K562 (cell line): ENCODE results near the gene FAM227B. TPM values are rescaled to one million over a fixed set of nuclear protein-coding genes. Genes with fewer than 3 reads are reported as not detected.

Experiments
- ATAC-seq: fragments of 200-7000 bp; cut with Tn5 transposase; 3 replicates; pipeline ENCODE4 v1.9.1; 2020; ENCODE audit warnings: moderate library complexity
- BruUV-seq: library from RNA; stranded (reverse); fragments of 400-500 nt; replicated peaks from 2 replicates; lab custom pipeline; 2021; lab: Mats Ljungman, UMichigan
- CTCF ChIA-PET: fragments of 300-600 bp; formaldehyde crosslinking; extraction: SDS; loops from one replicate; lab custom pipeline; 2021; ENCODE audit warnings: low intra/inter-chr PET ratio; lab: Yijun Ruan, JAX
- POLR2A ChIA-PET: fragments of 300-600, 350-650 bp; sonication (Branson Sonifier 250); formaldehyde crosslinking; extraction: SDS; loops from one replicate; lab custom pipeline; 2021; ENCODE audit warnings: antibody characterized with exemption, inconsistent platforms; lab: Yijun Ruan, JAX
- DNase-seq, 4 experiments: peaks; one replicate each; pipeline versions ENCODE4 v3.0.0 to v3.0.0-alpha.2; 2011 to 2018; ENCODE audit warnings: low spot score in 3 of 4, mixed read lengths in 3 of 4; ENCODE audit errors: extremely low read depth in 1 of 4
- FAIRE-seq: peaks from 2 replicates; lab custom pipeline; 2011; peaks lifted over from hg19 to GRCh38; lab: Jason Lieb, UNC
- H2AFZ ChIP-seq: 2 replicates; pipeline ENCODE4 v1.6.0; 2011; ENCODE audit warnings: low read depth, low read length, control low read depth, inconsistent platforms
- H3K27ac ChIP-seq: fragments of 200-600 bp; 3 replicates; pipeline ENCODE4 v1.8.0; 2011; ENCODE audit warnings: low read depth, mild to moderate bottlenecking, control low read depth, inconsistent platforms, low read length, moderate library complexity, mixed read lengths; ENCODE audit errors: extremely low read depth
- H3K27me3 ChIP-seq, 2 experiments: fragments of 300-600 bp in 1 of 2; 2 replicates in 1 of 2; 3 replicates in 1 of 2; pipeline versions ENCODE4 v1.6.0 to v1.8.0; 2011; ENCODE audit warnings: inconsistent platforms in 2 of 2, low read length in 2 of 2, mild to moderate bottlenecking in 1 of 2, mixed read lengths in 1 of 2, moderate library complexity in 1 of 2; ENCODE audit not compliant: control insufficient read depth in 2 of 2, insufficient read depth in 2 of 2
- H3K36me3 ChIP-seq: fragments of 300-600 bp; 3 replicates; pipeline ENCODE4 v1.8.0; 2011; ENCODE audit warnings: mild to moderate bottlenecking, low read length, inconsistent platforms; ENCODE audit not compliant: control insufficient read depth, insufficient read depth
- H3K4me1 ChIP-seq, 2 experiments: fragments of 200-600 bp in 1 of 2; replicated peaks in 1 of 2; 2 replicates in 1 of 2; 3 replicates in 1 of 2; pipeline versions ENCODE4 v1.5.1 to v1.8.0; 2011; ENCODE audit warnings: inconsistent platforms in 2 of 2, low read length in 2 of 2, mild to moderate bottlenecking in 1 of 2, mixed read lengths in 1 of 2, moderate library complexity in 1 of 2; ENCODE audit not compliant: control insufficient read depth in 2 of 2, insufficient read depth in 2 of 2
- H3K4me2 ChIP-seq: 2 replicates; pipeline ENCODE4 v1.6.1; 2011; ENCODE audit warnings: low read length, control low read depth, inconsistent platforms, mixed read lengths; ENCODE audit not compliant: insufficient read depth
- H3K4me3 ChIP-seq: fragments of 200-600 bp; sonication (generic), shearing (Covaris generic); 2 replicates; pipeline ENCODE4 v1.5.1; 2016; ENCODE audit warnings: control low read depth, inconsistent platforms
- H3K79me2 ChIP-seq: fragments of 200-600 bp; 3 replicates; pipeline ENCODE4 v1.8.0; 2011; ENCODE audit warnings: low read length, inconsistent platforms; ENCODE audit not compliant: control insufficient read depth, insufficient read depth
- H3K9ac ChIP-seq, 2 experiments: 2 replicates each; pipeline versions ENCODE4 v1.6.0 to v1.6.1; 2011; ENCODE audit warnings: low read depth in 2 of 2, low read length in 2 of 2, control low read depth in 1 of 2, inconsistent platforms in 1 of 2, mild to moderate bottlenecking in 1 of 2, mixed read lengths in 1 of 2; ENCODE audit not compliant: insufficient read depth in 1 of 2
- H3K9me1 ChIP-seq: one replicate; pipeline ENCODE4 v1.6.0; 2011; ENCODE audit warnings: inconsistent platforms, mild to moderate bottlenecking, low read length, moderate library complexity; ENCODE audit not compliant: control insufficient read depth, insufficient read depth
- H3K9me3 ChIP-seq: replicated peaks from 2 replicates; pipeline ENCODE4 v1.5.1; 2011; ENCODE audit warnings: low read depth, low read length, inconsistent platforms; ENCODE audit not compliant: control insufficient read depth, insufficient read depth
- H4K20me1 ChIP-seq: replicated peaks from 2 replicates; pipeline ENCODE4 v1.6.1; 2011; ENCODE audit warnings: low read length, inconsistent platforms, mixed read lengths; ENCODE audit not compliant: control insufficient read depth, insufficient read depth
- HSF4 ChIP-seq: fragments of 250-450 bp; sonication (Bioruptor Pico); IDR thresholded peaks from 2 replicates; pipeline ENCODE4 v2.1.2; 2022; ENCODE audit warnings: mild to moderate bottlenecking, moderate library complexity, borderline replicate concordance
- IRF1 ChIP-seq: sonication (generic); formaldehyde crosslinking; IDR thresholded peaks from 2 replicates; pipeline ENCODE4 v1.8.0; 2022; ENCODE audit warnings: missing genetic modification reagents, mild to moderate bottlenecking, borderline replicate concordance
- KAT8 ChIP-seq: fragments of 450-650 bp; IDR thresholded peaks from 2 replicates; pipeline ENCODE4 v1.6.1; 2016; ENCODE audit warnings: low read depth, mild to moderate bottlenecking
- MCM3 ChIP-seq: fragments of 450-650 bp; IDR thresholded peaks from 2 replicates; pipeline ENCODE4 v1.6.1; 2016
- NFIX ChIP-seq: fragments of 250-450 bp; sonication (Bioruptor Pico); IDR thresholded peaks from 2 replicates; pipeline ENCODE4 v1.4.0; 2020; ENCODE audit warnings: low read depth, mild to moderate bottlenecking, moderate library complexity
- PHF21A ChIP-seq: fragments of 450-650 bp; IDR thresholded peaks from 2 replicates; pipeline ENCODE4 v1.6.1; 2017; ENCODE audit warnings: low read depth, borderline replicate concordance
- RBM39 ChIP-seq: fragments of 200-400 bp; formaldehyde crosslinking; optimal IDR thresholded peaks from 2 replicates; pipeline ENCODE3; 2018; ENCODE audit warnings: low read depth, low read length
- SP2 ChIP-seq: IDR thresholded peaks from 2 replicates; pipeline ENCODE4 v1.6.1; 2011; ENCODE audit warnings: mild to moderate bottlenecking, low read depth, low read length, moderate library complexity; ENCODE audit not compliant: poor library complexity, severe bottlenecking; ENCODE audit errors: extremely low read depth
- SPI1 ChIP-seq: IDR thresholded peaks from 2 replicates; pipeline ENCODE4 v1.6.1; 2011; ENCODE audit warnings: low read depth, low read length, control low read depth, borderline replicate concordance
- WGBS: fragments of 100-300 bp; shearing (Covaris generic); methylation state at CpG from one replicate; pipeline ENCODE4 v1.1.6; 2016; ENCODE audit warnings: low coverage, mixed read lengths; ENCODE audit not compliant: insufficient coverage; ENCODE audit errors: missing lambda C conversion rate; 5-methylcytosine and 5-hydroxymethylcytosine counted together
- in situ Hi-C: fragments of 300-500 bp; cut with MboI; formaldehyde crosslinking; loops from 4 replicates; pipeline ENCODE4 v1.15.0; 2018; ENCODE audit warnings: inconsistent platforms, mixed read lengths
- intact Hi-C: fragments of 100-400 bp; cut with micrococcal nuclease; formaldehyde crosslinking; loops from 2 replicates; pipeline ENCODE4 v1.14.2; 2022
- polyA plus RNA-seq, 8 experiments: library from polyadenylated mRNA; depleted of rRNA in 4 of 8; stranded (reverse) in 5 of 8; unstranded in 3 of 8; fragments of >200 nt; fragmentation: Nextera tagmentation in 2 of 8; fragmentation: Illumina TruSeq in 1 of 8; extraction: Ambion mirVana in 2 of 8; extraction: Trizol in 1 of 8; gene quantifications; 2 replicates each; pipeline versions ENCODE4 v1.2.1 to v1.2.3, GENCODE V29; 2011 to 2014; ENCODE audit warnings: inconsistent platforms in 1 of 8, missing spikeins in 1 of 8
- total RNA-seq, 7 experiments: library from RNA; depleted of rRNA in 6 of 7; stranded (reverse); fragments of >200 nt in 6 of 7; fragmentation: Illumina TruSeq in 2 of 7; extraction: Trizol in 2 of 7; gene quantifications; 2 replicates each; pipeline versions ENCODE4 v1.2.1 to v1.2.3, GENCODE V29; 2011 to 2021; ENCODE audit warnings: low replicate concordance in 1 of 7

FAM227B gene
- total and polyA plus RNA-seq, 9 of the 15 experiments (the other 6 are each of a cell fraction or from before 2014, with no cell fraction given): 5.1 to 12.5 (median 11.2) TPM

GRCh38 chr15:49382394-49382793, 238.2 kb downstream of the FAM227B start:
- Histone ChIP-seq H3K9ac (no peak overlapping the region), H4K20me1 (no peaks in the 10 kb centered on the region), H3K4me2 (no peak overlapping the region), H3K9me1 (no peaks in the 10 kb centered on the region), H3K4me1 (no peaks in the 10 kb centered on the region), H3K27ac (no peak overlapping the region), H3K79me2 (no peaks in the 10 kb centered on the region), H3K9me3 (no peaks in the 10 kb centered on the region), H3K4me3 (no peak overlapping the region), H3K27me3 (0 out of 5 replicates have a peak, but pooled peaks cover 0 to 3% of the 10 kb centered on the region in 2 experiments), H3K36me3 (no peaks in the 10 kb centered on the region), H2AFZ (no peak overlapping the region)
- CTCF ChIA-PET: no interaction called here
- ATAC-seq: no peak
- in situ Hi-C loops (no loop called here), intact Hi-C loops (no loop called here)
- no TSS peak for BruUV-seq
- POLR2A ChIA-PET: no interaction called here
- no peak for DNase-seq
- TF ChIP-seq KAT8 (no peak), SPI1 (peak; percentile 52; the same call in 1 of the 2 replicates)
- FAIRE-seq: no peak

- WGBS: 2% methylated on average over 5 of the region's 5 CpGs
- Histone ChIP-seq H3K27ac (no peak overlapping the region), H3K9me3 (no peaks in the 10 kb centered on the region), H4K20me1 (no peaks in the 10 kb centered on the region), H3K9ac (no peak overlapping the region), H3K36me3 (no peaks in the 10 kb centered on the region), H3K9me1 (no peaks in the 10 kb centered on the region), H3K4me3 (no peak overlapping the region), H3K4me2 (no peak overlapping the region), H2AFZ (no peak overlapping the region), H3K79me2 (no peaks in the 10 kb centered on the region), H3K4me1 (no peaks in the 10 kb centered on the region), H3K27me3 (0 out of 5 replicates have a peak, but pooled peaks cover 0 to 3% of the 10 kb centered on the region in 2 experiments)
- ChIA-PET CTCF (no interaction called here), POLR2A (interaction anchor here (0.8 to 1.0 kb wide), 2 partner anchors 8 to 60 kb away, joined by 3 read pairs; no protein-coding TSS in a partner anchor)
- DNase-seq (peak in 1 of 4 experiments; percentile 6), FAIRE-seq (no peak), ATAC-seq (no peak)
- BruUV-seq: no TSS peak
- in situ Hi-C loops (no loop called here), intact Hi-C loops (no loop called here)
- TF ChIP-seq NFIX (CRISPR knock-in tag) (no peak), RBM39 (no peak), PHF21A (no peak), HSF4 (CRISPR knock-in tag) (no peak), IRF1 (CRISPR knock-in tag) (no peak), SP2 (no peak), MCM3 (no peak)
These were observed 239.7 kb downstream of the FAM227B start for GRCh38 chr15:49380912-49381311.
